Natural killer cell (primary cell): ENCODE data around the gene PLVAP. TPM values are rescaled to one million over a fixed set of nuclear protein-coding genes. Genes with fewer than 3 reads are reported as not detected.

Source experiments
- ATAC-seq, 3 donors: fragments of 150-1000 bp in 2 of 3; fragments of 200-7000 bp in 1 of 3; cut with Tn5 transposase; 1 replicate in 1 of 3; 2 replicates in 2 of 3; pipeline ENCODE4 v1.10.0; 2021; ENCODE audit warnings: mild to moderate bottlenecking in 2 of 3, moderate library complexity in 2 of 3
- DNase-seq, 2 donors: peaks; one replicate each; pipeline versions ENCODE4 v3.0.0 to v3.0.0-alpha.2; 2013 to 2021; ENCODE audit warnings: mixed read lengths in 1 of 2
- H3K27ac ChIP-seq: one replicate; pipeline ENCODE4 v1.5.1; 2013; ENCODE audit warnings: mild to moderate bottlenecking, low read length
- H3K27me3 ChIP-seq: one replicate; pipeline ENCODE4 v1.6.1; 2013; ENCODE audit warnings: low read length; ENCODE audit not compliant: control insufficient read depth, insufficient read depth
- H3K36me3 ChIP-seq: one replicate; pipeline ENCODE4 v1.6.1; 2013; ENCODE audit warnings: low read length; ENCODE audit not compliant: control insufficient read depth, insufficient read depth
- H3K4me1 ChIP-seq: one replicate; pipeline ENCODE4 v1.6.1; 2013; ENCODE audit warnings: low read length; ENCODE audit not compliant: control insufficient read depth, insufficient read depth
- H3K4me3 ChIP-seq: one replicate; pipeline ENCODE4 v1.5.1; 2013; ENCODE audit warnings: low read length
- H3K9me3 ChIP-seq: one replicate; pipeline ENCODE4 v1.6.1; 2013; ENCODE audit warnings: low read length; ENCODE audit not compliant: control insufficient read depth, insufficient read depth
- H3K27ac Mint-ChIP-seq, 2 donors: one replicate each; pipeline ENCODE4 v1.8.0; 2022; ENCODE audit warnings: mild to moderate bottlenecking in 2 of 2, mixed read lengths in 2 of 2, moderate library complexity in 1 of 2
- H3K27me3 Mint-ChIP-seq, 2 donors: one replicate each; pipeline ENCODE4 v1.8.0; 2022; ENCODE audit warnings: low read depth in 2 of 2, mixed read lengths in 2 of 2
- H3K36me3 Mint-ChIP-seq: one replicate; pipeline ENCODE4 v1.8.0; 2022; ENCODE audit warnings: mixed read lengths
- H3K4me1 Mint-ChIP-seq, 2 donors: one replicate each; pipeline ENCODE4 v1.8.0; 2022; ENCODE audit warnings: mixed read lengths in 2 of 2
- H3K4me3 Mint-ChIP-seq: one replicate; pipeline ENCODE4 v1.8.0; 2022; ENCODE audit warnings: mild to moderate bottlenecking, moderate library complexity, mixed read lengths
- H3K9me3 Mint-ChIP-seq, 2 donors: one replicate each; pipeline ENCODE4 v1.8.0; 2022; ENCODE audit warnings: mixed read lengths in 2 of 2
- CTCF ChIP-seq: fragments of 200-600 bp; IDR thresholded peaks from one replicate; pipeline ENCODE4 v1.8.0; 2022; ENCODE audit warnings: antibody characterized with exemption
- WGBS: methylation state at CpG from one replicate; pipeline ENCODE4 v1.1.7; 2013; ENCODE audit warnings: missing lambda C conversion rate; ENCODE audit not compliant: insufficient coverage; 5-methylcytosine and 5-hydroxymethylcytosine counted together
- intact Hi-C: fragments of 100-400 bp; cut with micrococcal nuclease; formaldehyde crosslinking; loops from one replicate; pipeline ENCODE4 v1.14.2; 2022
- total RNA-seq, 4 donors: library from RNA; stranded (reverse); fragments of 120-200 nt in 1 of 4; gene quantifications; one replicate each; pipeline versions ENCODE4 v1.2.3 to v1.2.4, GENCODE V29; 2013 to 2022

PLVAP gene
- total RNA-seq, 3 donors from 2014 or later (not counting 1 experiment from before 2014, with no cell fraction given) = 0.33 to 0.53 TPM; not detected in 1

- no peaks in the 10 kb centered on the region for H3K9me3 Mint-ChIP-seq
- intact Hi-C loops = no loop called here
- Histone ChIP-seq H3K9me3 (no peaks in the 10 kb centered on the region), H3K36me3 (peaks cover 25% of the 10 kb centered on the region), H3K27ac (no peak overlapping the region), H3K4me3 (no peak overlapping the region), H3K27me3 (no peaks in the 10 kb centered on the region), H3K4me1 (peaks cover 2% of the 10 kb centered on the region)
- WGBS = 84% methylated on average over 7 of the region's 10 CpGs
- H3K4me3 Mint-ChIP-seq = peak overlapping the region; percentile 21
- H3K4me1 Mint-ChIP-seq = no peaks in the 10 kb centered on the region
- no peak for ATAC-seq
- no peaks in the 10 kb centered on the region for H3K27me3 Mint-ChIP-seq
- no peaks in the 10 kb centered on the region for H3K36me3 Mint-ChIP-seq
- no peak for TF ChIP-seq CTCF
- no peak for DNase-seq
- H3K27ac Mint-ChIP-seq = peak overlapping the region in 1 of 2 donors; percentile 61
Observed at GRCh38 chr19:17322854-17323253, 54.3 kb downstream of the PLVAP start.

GRCh38 chr19:17321655-17322489 lies 55.3 kb downstream of the PLVAP start:
- WGBS = 87% methylated on average over 19 of the region's 19 CpGs
- ATAC-seq = no peak
- no peak overlapping the region for H3K4me3 ChIP-seq
- no peaks in the 10 kb centered on the region for H3K9me3 ChIP-seq
- H3K27ac ChIP-seq = no peak overlapping the region
- no peak for DNase-seq
- H3K27ac Mint-ChIP-seq = peak overlapping the region in 1 of 2 donors; percentile 61
- peaks cover 2% of the 10 kb centered on the region for H3K4me1 ChIP-seq
- H3K36me3 Mint-ChIP-seq = no peaks in the 10 kb centered on the region
- no peaks in the 10 kb centered on the region for H3K4me1 Mint-ChIP-seq
- no peak overlapping the region for H3K4me3 Mint-ChIP-seq
- TF ChIP-seq CTCF = no peak
- no peaks in the 10 kb centered on the region for H3K27me3 Mint-ChIP-seq
- H3K27me3 ChIP-seq = no peaks in the 10 kb centered on the region
- intact Hi-C loops = no loop called here
- no peaks in the 10 kb centered on the region for H3K9me3 Mint-ChIP-seq
- peaks cover 25% of the 10 kb centered on the region for H3K36me3 ChIP-seq

- WGBS = 85% methylated on average over 11 of the region's 11 CpGs
- H3K4me3 Mint-ChIP-seq = no peak overlapping the region
- TF ChIP-seq CTCF = no peak
- ATAC-seq (no peak), DNase-seq (no peak)
- H3K9me3 ChIP-seq = no peaks in the 10 kb centered on the region
- intact Hi-C loops = no loop called here
- no peak overlapping the region for H3K4me3 ChIP-seq
- no peaks in the 10 kb centered on the region for H3K27me3 Mint-ChIP-seq
- peaks cover 30% of the 10 kb centered on the region for H3K36me3 ChIP-seq
- no peak overlapping the region for H3K27ac Mint-ChIP-seq
- H3K36me3 Mint-ChIP-seq = no peaks in the 10 kb centered on the region
- H3K4me1 ChIP-seq = peaks cover 2% of the 10 kb centered on the region
- no peaks in the 10 kb centered on the region for H3K27me3 ChIP-seq
- no peak overlapping the region for H3K27ac ChIP-seq
- H3K9me3 Mint-ChIP-seq = no peaks in the 10 kb centered on the region
- no peaks in the 10 kb centered on the region for H3K4me1 Mint-ChIP-seq
Observed at GRCh38 chr19:17320435-17320834, 56.7 kb downstream of the PLVAP start.
